ENCODE results near the gene COPZ2.

GRCh38 chr17:48046296-48046695 is 8.7 kb upstream of the COPZ2 start:
- TF ChIP-seq CTCF (conservative IDR thresholded peaks at IDR 0.05; ENCODE audit: low read length) (no peak), EZH2phosphoT487 (IDR thresholded peaks at IDR 0.05; ENCODE audit: borderline replicate concordance) (no peak)

All from Loucy (cell line).